Activated naive CD4-positive, alpha-beta T cell treated with anti-CD3 and anti-CD28 coated beads for 36 hours (primary cell): ENCODE results near the gene SLC25A45. TPM values are rescaled to one million over a fixed set of nuclear protein-coding genes. Genes with fewer than 3 reads are reported as not detected.

ENCODE experiments used
- CTCF ChIA-PET: fragments of 350-600 bp; sonication (Branson Sonifier 250); formaldehyde crosslinking; loops from one replicate; lab custom pipeline; 2021; ENCODE audit warnings: antibody characterized with exemption; lab: Charles Lee
- DNase-seq: peaks from one replicate; pipeline ENCODE4 v3.0.0-alpha.2; 2020
- H3K27ac Mint-ChIP-seq: one replicate; pipeline ENCODE4 v1.8.0; 2021; ENCODE audit warnings: mild to moderate bottlenecking, mixed read lengths
- H3K27me3 Mint-ChIP-seq: one replicate; pipeline ENCODE4 v1.8.0; 2021; ENCODE audit warnings: low read depth, mixed read lengths
- H3K36me3 Mint-ChIP-seq: one replicate; pipeline ENCODE4 v1.8.0; 2021; ENCODE audit warnings: low read depth, mixed read lengths
- H3K4me1 Mint-ChIP-seq: one replicate; pipeline ENCODE4 v1.8.0; 2021; ENCODE audit warnings: low read depth, mixed read lengths
- H3K4me3 Mint-ChIP-seq: one replicate; pipeline ENCODE4 v1.8.0; 2021; ENCODE audit warnings: mild to moderate bottlenecking, moderate library complexity, mixed read lengths
- H3K9me3 Mint-ChIP-seq: one replicate; pipeline ENCODE4 v1.8.0; 2021; ENCODE audit warnings: mixed read lengths
- intact Hi-C: fragments of 100-400 bp; cut with micrococcal nuclease; formaldehyde crosslinking; loops from one replicate; pipeline ENCODE4 v1.15.1; 2023
- total RNA-seq, 2 experiments: library from RNA; stranded (reverse); gene quantifications; one replicate each; pipeline ENCODE4 v1.2.3, GENCODE V29; 2021

The SLC25A45 gene
- total RNA-seq, 2 experiments from 2014 or later: 10.4 to 12.1 TPM

DNA sequence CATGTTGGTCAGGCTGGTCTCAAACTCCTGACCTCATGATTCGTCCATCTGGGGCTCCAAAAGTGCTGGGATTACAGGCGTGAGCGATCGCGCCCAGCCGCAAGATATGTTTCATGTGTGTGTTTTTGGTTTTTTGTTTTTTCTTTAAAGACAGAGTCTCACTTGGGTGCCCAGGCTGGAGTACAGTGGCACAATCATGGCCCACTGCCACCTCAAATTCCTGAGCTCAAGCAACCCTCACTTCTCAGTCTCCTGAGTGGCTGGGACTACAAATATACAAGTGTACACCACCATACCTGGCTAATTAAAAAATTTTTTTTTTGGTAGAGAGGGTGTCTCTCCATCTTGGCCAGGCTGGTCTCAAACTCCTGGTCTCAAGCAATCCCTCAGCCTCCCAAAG lies 19.5 kb downstream of the SLC25A45 start:
- Mint-ChIP-seq H3K27ac (no peak overlapping the region), H3K36me3 (no peaks in the 10 kb centered on the region), H3K4me3 (no peak overlapping the region), H3K27me3 (no peaks in the 10 kb centered on the region), H3K4me1 (peaks cover 4% of the 10 kb centered on the region), H3K9me3 (no peaks in the 10 kb centered on the region)
- CTCF ChIA-PET: interaction anchor here (0.5 kb wide), 1 partner anchor 57 kb away, joined by 6 read pairs; no protein-coding TSS in a partner anchor
- no peak for DNase-seq
- intact Hi-C loops: no loop called here

DNA sequence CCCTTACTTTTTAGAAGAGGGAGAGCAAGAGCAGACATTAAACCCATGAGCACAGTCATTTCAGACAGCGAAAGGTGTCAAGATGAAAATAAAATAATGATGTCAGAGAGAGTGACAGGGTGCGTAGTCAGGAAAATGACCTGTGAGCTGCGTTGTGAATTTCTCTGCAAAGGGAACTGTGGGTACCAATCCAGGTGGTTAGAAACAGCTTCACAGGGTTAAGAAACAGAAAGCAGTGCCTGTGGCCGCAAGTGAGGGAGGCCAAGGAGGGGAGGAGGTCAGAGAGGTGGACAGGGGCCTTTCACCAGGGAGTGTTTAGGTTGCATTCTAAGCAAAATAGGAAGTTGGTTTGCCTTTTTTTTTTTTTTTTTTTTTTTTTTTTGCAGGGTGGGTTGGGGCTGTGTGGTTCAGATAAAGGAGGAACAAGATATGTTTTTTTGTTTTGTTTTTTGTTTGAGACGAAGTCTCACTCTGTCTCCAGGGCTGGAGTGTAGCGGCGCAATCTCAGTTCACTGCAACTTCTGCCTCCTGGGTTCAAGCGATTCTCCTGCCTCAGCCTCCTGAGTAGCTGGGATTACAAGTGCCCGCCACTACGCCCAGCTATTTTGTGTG lies 20.0 kb downstream of the SLC25A45 start:
- H3K4me3 Mint-ChIP-seq: no peak overlapping the region
- CTCF ChIA-PET: no interaction called here
- H3K27me3 Mint-ChIP-seq: no peaks in the 10 kb centered on the region
- H3K27ac Mint-ChIP-seq: peak overlapping the region; percentile 72
- DNase-seq: no peak
- intact Hi-C loops: no loop called here
- H3K4me1 Mint-ChIP-seq: peaks cover 4% of the 10 kb centered on the region
- no peaks in the 10 kb centered on the region for H3K36me3 Mint-ChIP-seq
- no peaks in the 10 kb centered on the region for H3K9me3 Mint-ChIP-seq

DNA sequence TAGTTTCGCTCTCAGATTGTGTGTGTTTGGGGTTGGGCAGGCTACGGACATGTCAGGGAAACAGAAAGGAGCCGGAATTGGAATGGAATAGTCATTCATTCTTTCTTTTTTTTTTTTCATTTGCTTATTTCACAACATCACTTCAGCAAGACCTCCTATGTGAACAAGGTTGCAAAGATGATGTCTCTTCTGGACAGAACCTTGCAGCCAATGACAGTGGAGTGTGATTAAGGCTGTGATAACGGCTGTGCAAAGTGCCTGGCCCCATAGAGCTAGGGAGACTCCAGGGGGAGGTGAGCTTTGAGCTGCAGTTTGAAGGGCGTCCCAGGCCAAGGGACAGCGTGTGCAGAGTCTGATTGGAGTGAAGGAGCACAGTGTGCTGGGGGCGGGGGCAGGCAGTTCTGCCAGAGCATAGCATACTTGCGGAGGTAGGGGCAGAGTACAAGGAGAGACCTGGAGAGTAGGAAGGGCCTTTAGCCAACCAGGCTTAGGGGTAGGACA lies 24.5 kb downstream of the SLC25A45 start:
- no peak overlapping the region for H3K27ac Mint-ChIP-seq
- H3K27me3 Mint-ChIP-seq: no peaks in the 10 kb centered on the region
- DNase-seq: no peak
- CTCF ChIA-PET: interaction anchor here (0.7 to 1.4 kb wide), 3 partner anchors 16 to 231 kb away, joined by 3 to 8 read pairs (median 4); no protein-coding TSS in a partner anchor
- no peaks in the 10 kb centered on the region for H3K36me3 Mint-ChIP-seq
- peaks cover 15% of the 10 kb centered on the region for H3K4me1 Mint-ChIP-seq
- no peaks in the 10 kb centered on the region for H3K9me3 Mint-ChIP-seq
- intact Hi-C loops: no loop called here
- no peak overlapping the region for H3K4me3 Mint-ChIP-seq

DNA sequence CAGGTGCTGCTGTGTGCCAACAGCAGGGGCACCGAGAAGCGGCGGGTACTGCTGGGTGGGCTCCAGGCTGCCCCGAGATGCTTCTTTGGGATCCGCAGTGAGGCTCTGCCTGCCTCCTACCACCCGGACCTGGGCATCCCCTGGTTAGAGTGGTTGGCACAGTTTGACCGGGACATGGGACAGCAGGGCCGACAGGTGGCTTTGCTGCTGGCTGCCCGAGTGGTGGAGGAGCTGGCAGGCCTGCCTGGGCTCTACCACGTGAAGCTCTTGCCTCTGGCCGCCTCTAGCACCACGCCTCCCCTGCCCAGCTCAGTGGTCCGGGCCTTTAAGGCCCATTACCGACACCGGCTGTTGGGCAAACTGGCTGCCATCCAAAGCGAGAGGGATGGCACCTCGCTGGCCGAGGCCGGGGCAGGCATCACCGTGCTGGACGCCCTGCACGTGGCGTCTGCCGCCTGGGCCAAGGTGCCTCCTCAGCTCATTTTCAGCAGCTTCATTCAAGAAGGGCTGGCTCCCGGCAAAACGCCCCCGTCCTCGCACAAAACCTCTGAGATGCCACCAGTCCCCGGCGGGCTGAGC lies 26.0 kb downstream of the SLC25A45 start:
- Mint-ChIP-seq H3K4me3 (peak overlapping the region; percentile 21), H3K4me1 (peaks cover 11% of the 10 kb centered on the region), H3K27me3 (no peaks in the 10 kb centered on the region), H3K27ac (no peak overlapping the region), H3K36me3 (no peaks in the 10 kb centered on the region), H3K9me3 (no peaks in the 10 kb centered on the region)
- no peak for DNase-seq
- CTCF ChIA-PET: interaction anchor here (0.5 to 1.6 kb wide), 3 partner anchors 26 to 157 kb away, joined by 3 to 8 read pairs (median 7); no protein-coding TSS in a partner anchor
- intact Hi-C loops: no loop called here

DNA sequence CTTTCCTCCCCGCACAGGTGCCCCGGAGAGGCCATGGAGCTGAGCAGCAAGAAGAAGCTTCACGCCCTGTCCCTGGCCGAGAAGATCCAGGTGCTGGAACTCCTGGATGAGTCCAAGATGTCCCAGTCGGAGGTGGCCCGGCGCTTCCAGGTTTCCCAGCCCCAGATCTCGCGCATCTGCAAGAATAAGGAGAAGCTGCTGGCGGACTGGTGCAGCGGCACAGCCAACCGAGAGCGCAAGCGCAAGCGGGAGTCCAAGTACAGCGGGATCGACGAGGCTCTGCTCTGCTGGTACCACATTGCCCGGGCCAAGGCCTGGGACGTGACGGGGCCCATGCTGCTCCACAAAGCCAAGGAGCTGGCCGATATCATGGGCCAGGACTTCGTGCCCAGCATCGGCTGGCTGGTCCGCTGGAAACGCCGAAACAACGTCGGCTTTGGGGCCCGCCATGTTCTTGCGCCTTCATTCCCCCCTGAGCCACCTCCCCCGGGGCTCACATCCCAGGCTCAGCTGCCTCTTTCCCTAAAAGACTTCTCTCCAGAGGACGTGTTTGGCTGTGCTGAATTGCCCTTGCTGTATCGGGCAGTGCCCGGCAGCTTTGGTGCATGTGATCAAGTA lies 26.6 kb downstream of the SLC25A45 start:
- peak overlapping the region; percentile 84 for H3K4me3 Mint-ChIP-seq
- no peaks in the 10 kb centered on the region for H3K9me3 Mint-ChIP-seq
- intact Hi-C loops: loop anchor here (2.0 kb wide), 1 partner anchor 23 kb away; the partner anchor contains the start of gene DPF2
- no peaks in the 10 kb centered on the region for H3K36me3 Mint-ChIP-seq
- no peak for DNase-seq
- H3K27ac Mint-ChIP-seq: no peak overlapping the region
- peaks cover 11% of the 10 kb centered on the region for H3K4me1 Mint-ChIP-seq
- H3K27me3 Mint-ChIP-seq: no peaks in the 10 kb centered on the region
- CTCF ChIA-PET: interaction anchor here (0.5 to 1.6 kb wide), 3 partner anchors 25 to 158 kb away, joined by 3 to 7 read pairs (median 4); no protein-coding TSS in a partner anchor

DNA sequence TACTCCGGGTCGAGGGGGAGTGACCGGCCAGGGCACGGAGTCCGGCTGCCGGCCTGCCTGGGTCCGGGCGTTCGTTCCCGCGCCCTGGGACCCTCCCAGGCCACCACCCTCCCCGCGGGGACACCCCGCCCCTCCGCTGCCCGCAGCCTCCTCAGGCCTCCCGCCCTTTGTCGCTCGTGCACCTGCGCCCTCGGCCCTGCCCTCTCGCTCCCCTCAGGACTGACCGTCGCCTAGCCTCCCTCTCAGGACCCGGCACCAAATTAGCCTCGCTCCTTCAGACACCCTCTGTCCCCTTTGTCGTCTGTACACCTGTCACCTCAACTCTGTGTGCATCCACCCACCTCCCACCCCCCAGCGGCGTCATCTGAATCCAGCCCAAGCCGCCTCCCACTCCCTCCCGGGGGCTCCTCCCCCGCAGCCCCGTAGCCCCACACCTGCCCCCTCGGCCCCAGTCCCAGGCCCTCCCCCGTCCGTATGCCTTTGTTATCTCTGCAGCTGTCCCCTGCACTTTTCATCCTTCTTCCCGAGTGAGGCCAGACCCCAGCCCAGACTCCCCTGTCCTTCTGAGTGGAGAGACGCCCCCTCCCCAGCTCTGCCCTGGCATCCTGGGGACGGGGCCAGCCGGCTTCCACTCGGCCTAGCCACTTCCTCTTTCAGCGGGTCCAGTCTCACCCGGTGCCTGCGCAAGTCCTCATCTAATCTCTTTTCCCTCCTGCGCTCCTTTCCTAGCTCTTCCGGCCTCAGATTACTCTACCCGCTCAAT lies 27.3 kb downstream of the SLC25A45 start:
- no peaks in the 10 kb centered on the region for H3K36me3 Mint-ChIP-seq
- no peaks in the 10 kb centered on the region for H3K9me3 Mint-ChIP-seq
- CTCF ChIA-PET: interaction anchor here (1.1 to 1.6 kb wide), 2 partner anchors 25 to 155 kb away, joined by 4 to 7 read pairs; no protein-coding TSS in a partner anchor
- peaks cover 11% of the 10 kb centered on the region for H3K4me1 Mint-ChIP-seq
- peak; percentile 59 for DNase-seq
- H3K4me3 Mint-ChIP-seq: peak overlapping the region; percentile 84
- intact Hi-C loops: loop anchor here (2.0 kb wide), 1 partner anchor 22 kb away; the partner anchor contains the start of gene DPF2
- H3K27me3 Mint-ChIP-seq: no peaks in the 10 kb centered on the region
- H3K27ac Mint-ChIP-seq: no peak overlapping the region

DNA sequence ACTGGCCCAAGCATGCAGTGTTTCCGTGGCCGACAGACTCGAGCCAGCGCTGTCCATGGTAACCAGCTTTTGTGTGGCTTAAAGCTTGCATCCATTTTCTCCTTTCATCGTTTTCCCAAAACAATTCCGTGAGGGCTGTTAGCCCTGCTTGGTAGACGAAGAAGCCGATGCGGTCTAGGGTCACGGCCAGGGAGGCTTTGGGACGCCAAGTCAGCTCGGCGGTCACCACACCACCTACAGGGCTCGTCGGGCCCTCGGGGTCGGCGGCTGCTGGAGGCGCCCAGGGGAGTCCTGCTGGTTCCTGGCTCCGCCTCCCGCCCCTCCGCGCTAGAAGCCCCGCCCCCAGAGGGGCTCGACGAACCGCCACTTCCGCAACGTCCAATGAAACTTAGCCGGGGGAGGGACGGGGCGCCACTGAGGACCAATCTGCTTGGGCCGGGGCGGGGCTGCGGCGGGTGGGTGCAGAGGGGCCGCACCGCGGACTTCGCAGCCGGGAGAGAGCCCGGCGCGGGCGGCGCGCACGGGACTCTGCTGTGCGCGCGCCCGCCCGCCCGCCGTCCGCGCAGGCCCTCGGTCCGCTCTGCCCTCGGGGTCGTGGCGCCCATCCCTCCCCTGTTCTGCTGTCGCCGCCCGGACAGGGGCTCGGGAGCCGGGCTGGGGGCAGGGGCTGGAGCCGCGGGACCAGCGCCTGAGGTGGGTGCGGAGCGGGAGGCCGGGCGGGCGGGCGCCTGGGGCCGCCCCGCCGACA lies 28.0 kb downstream of the SLC25A45 start, which contains the start of gene TIGD3:
Gene TIGD3, plus strand, starts transcription at position 487 of the 748 bp plus-strand sequence. CDS start 1,058 bp downstream, outside the sequence.
- Mint-ChIP-seq H3K4me1 (peaks cover 11% of the 10 kb centered on the region), H3K4me3 (peak within 1 kb of the TSS; percentile 84), H3K9me3 (no peaks in the 10 kb centered on the region), H3K27ac (peak within 1 kb of the TSS; percentile 67), H3K27me3 (no peaks in the 10 kb centered on the region), H3K36me3 (no peaks in the 10 kb centered on the region)
- CTCF ChIA-PET: interaction anchor here (0.5 to 1.7 kb wide), 2 partner anchors 23 to 39 kb away, joined by 4 read pairs; partner anchors contain the start of gene CDC42EP2
- intact Hi-C loops: loop anchor here (1.0 to 2.0 kb wide), 2 partner anchors 22 to 129 kb away; partner anchors contain the start of gene DPF2
- DNase-seq: peak; percentile 97

DNA sequence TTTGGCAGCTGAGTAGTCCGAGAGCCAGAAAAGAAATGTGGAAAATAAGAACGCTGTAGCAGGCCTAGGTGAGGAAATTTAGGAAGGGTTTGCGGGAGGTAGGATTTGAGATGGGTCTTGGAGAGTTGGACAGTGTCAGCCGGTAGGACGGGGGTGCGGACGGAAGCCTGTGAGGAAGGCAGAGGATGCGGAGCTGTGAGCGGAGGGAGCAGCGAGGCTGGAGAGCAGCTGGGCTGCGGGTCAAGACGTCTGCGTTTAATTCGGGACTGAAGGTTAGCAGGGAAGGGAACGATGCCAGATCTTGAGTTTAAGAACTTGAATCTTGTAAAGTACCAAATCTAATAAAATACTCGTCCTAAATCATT lies 28.6 kb downstream of the SLC25A45 start:
- Mint-ChIP-seq H3K27ac (peak overlapping the region; percentile 67), H3K36me3 (no peaks in the 10 kb centered on the region), H3K9me3 (no peaks in the 10 kb centered on the region), H3K4me1 (peaks cover 11% of the 10 kb centered on the region), H3K27me3 (no peaks in the 10 kb centered on the region), H3K4me3 (peak overlapping the region; percentile 38)
- intact Hi-C loops: loop anchor here (1.0 to 2.0 kb wide), 2 partner anchors 21 to 129 kb away; partner anchors contain the start of gene DPF2
- CTCF ChIA-PET: interaction anchor here (1.0 to 1.7 kb wide), 2 partner anchors 36 to 39 kb away, joined by 3 to 4 read pairs; partner anchors contain the start of gene CDC42EP2
- DNase-seq: no peak

DNA sequence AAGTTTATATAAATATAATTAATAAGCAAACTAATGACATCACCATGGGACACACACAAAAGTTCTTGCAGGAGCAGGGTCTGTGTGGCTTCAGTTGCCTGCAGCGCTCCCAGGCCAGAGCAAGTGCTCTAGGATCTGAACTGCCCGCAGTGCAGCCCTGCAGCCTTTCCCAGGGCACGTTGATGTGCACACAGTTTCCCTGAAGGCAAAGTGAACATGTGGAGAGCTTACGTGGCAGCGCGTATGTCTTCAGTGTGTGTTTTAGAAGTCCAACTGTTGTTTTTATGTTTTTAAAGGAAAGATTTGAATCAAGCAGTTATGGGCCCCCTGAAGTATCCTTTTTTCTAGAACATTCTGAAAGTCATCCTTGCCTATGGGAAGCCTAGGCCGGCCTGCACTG lies 29.1 kb downstream of the SLC25A45 start:
- no peak overlapping the region for H3K27ac Mint-ChIP-seq
- no peaks in the 10 kb centered on the region for H3K27me3 Mint-ChIP-seq
- CTCF ChIA-PET: interaction anchor here (0.7 to 1.7 kb wide), 4 partner anchors 21 to 130 kb away, joined by 3 to 4 read pairs (median 4); partner anchors contain the start of gene CDC42EP2
- no peaks in the 10 kb centered on the region for H3K36me3 Mint-ChIP-seq
- intact Hi-C loops: no loop called here
- H3K4me3 Mint-ChIP-seq: peak overlapping the region; percentile 38
- DNase-seq: no peak
- no peaks in the 10 kb centered on the region for H3K9me3 Mint-ChIP-seq
- peaks cover 11% of the 10 kb centered on the region for H3K4me1 Mint-ChIP-seq

DNA sequence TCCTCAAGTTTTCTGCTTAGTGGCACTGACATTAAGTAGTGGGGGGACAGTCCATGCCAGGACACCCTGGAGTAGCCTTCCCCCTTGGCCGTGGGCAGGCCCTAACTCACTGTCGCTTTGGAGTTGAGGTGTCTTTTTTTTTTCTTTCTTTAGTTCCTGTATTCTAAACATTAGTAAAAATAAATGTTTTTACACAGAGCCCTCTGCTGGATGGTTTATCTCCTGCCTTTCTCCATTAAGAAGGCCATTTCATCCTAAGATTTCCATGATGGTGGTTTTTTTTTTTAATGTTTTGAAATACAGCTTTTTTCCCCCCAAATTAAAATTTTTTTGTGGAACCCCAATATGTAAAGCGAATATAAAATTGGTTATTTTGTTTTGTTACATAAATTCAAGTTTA lies 29.7 kb downstream of the SLC25A45 start:
- Mint-ChIP-seq H3K4me3 (no peak overlapping the region), H3K36me3 (peaks cover 1% of the 10 kb centered on the region), H3K9me3 (no peaks in the 10 kb centered on the region), H3K4me1 (peaks cover 11% of the 10 kb centered on the region), H3K27me3 (no peaks in the 10 kb centered on the region), H3K27ac (no peak overlapping the region)
- CTCF ChIA-PET: interaction anchor here (0.7 to 1.9 kb wide), 5 partner anchors 20 to 130 kb away, joined by 3 to 12 read pairs (median 4); partner anchors contain the start of gene CDC42EP2
- intact Hi-C loops: no loop called here
- DNase-seq: no peak

DNA sequence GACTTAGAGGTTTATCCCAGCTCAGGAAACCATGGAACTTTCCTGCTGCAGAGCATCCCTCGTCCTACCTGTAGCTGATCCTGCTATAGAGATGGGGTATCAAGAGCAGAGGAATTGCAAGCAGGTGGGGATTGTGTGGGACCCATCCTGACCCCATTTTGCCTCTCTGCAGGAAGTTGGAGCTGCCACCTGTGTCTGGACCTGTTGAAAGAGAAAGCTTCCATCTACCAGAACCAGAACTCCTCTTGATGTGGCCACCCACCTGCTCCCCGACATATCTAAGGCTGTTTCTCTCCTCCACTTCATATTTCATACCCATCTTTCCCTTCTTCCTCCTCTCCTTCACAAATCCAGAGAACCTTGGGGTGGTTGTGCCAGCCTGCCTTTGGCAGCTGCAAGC lies 30.9 kb downstream of the SLC25A45 start:
- H3K4me1 Mint-ChIP-seq: peaks cover 11% of the 10 kb centered on the region
- intact Hi-C loops: no loop called here
- H3K9me3 Mint-ChIP-seq: no peaks in the 10 kb centered on the region
- H3K4me3 Mint-ChIP-seq: no peak overlapping the region
- no peak for DNase-seq
- no peaks in the 10 kb centered on the region for H3K27me3 Mint-ChIP-seq
- CTCF ChIA-PET: interaction anchor here (0.6 to 1.9 kb wide), 4 partner anchors 10 to 126 kb away, joined by 3 to 12 read pairs (median 4); no protein-coding TSS in a partner anchor
- H3K36me3 Mint-ChIP-seq: peaks cover 4% of the 10 kb centered on the region
- no peak overlapping the region for H3K27ac Mint-ChIP-seq
